Erythroblast (primary cell): ENCODE data around the gene PPT2.

ENCODE experiments used
- GATA1 ChIP-seq: IDR thresholded peaks from 2 replicates; pipeline ENCODE4 v1.6.1; 2011; ENCODE audit warnings: low read depth, mild to moderate bottlenecking, control low read depth, low read length, moderate library complexity
- POLR2A ChIP-seq: IDR thresholded peaks from 2 replicates; pipeline ENCODE4 v1.6.1; 2011; ENCODE audit warnings: mild to moderate bottlenecking, low read length

DNA sequence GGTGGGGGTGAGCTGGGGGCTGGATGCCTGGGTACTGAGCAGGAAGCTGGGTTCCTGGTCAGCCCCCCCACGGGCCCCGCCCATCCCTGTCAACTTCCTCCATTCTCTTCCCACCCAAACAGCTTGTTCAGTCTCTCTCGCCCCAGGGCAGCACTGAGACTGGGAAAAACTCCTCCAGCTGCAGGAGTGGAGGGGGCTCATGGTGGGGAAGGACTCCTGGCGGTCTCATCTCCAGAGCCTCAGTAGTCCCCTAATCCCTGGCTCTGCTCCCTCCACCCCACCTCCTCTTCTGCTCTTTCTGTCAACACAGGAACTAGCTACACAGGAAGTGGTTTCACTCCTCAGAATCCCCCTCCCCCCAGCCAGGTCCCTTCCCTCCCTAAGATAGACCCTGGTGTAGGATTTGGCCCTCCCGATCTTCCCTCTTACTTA is 38.7 kb downstream of the PPT2 start, which contains the start of gene GPSM3:
- peak; percentile 52 for TF ChIP-seq POLR2A
- no peak for TF ChIP-seq GATA1
